RPMI7951 (cell line): ENCODE results near the gene LMOD3. TPM values are rescaled to one million over a fixed set of nuclear protein-coding genes. Genes with fewer than 3 reads are reported as not detected.

Experiments
- DNase-seq: peaks from one replicate; pipeline ENCODE4 v3.0.0-alpha.2; 2012; ENCODE audit warnings: low read depth
- total RNA-seq: library from RNA; depleted of rRNA; stranded (reverse); fragments of >200 nt; shearing (Covaris generic); gene quantifications from 2 replicates; pipeline ENCODE4 v1.2.3, GENCODE V29; 2014; rRNA removed

LMOD3 gene
- total RNA-seq, 1 experiment from 2014 or later, result not detected

GRCh38 chr3:69058947-69059224 is 63.5 kb downstream of the LMOD3 start:
- DNase-seq, result no peak

DNA sequence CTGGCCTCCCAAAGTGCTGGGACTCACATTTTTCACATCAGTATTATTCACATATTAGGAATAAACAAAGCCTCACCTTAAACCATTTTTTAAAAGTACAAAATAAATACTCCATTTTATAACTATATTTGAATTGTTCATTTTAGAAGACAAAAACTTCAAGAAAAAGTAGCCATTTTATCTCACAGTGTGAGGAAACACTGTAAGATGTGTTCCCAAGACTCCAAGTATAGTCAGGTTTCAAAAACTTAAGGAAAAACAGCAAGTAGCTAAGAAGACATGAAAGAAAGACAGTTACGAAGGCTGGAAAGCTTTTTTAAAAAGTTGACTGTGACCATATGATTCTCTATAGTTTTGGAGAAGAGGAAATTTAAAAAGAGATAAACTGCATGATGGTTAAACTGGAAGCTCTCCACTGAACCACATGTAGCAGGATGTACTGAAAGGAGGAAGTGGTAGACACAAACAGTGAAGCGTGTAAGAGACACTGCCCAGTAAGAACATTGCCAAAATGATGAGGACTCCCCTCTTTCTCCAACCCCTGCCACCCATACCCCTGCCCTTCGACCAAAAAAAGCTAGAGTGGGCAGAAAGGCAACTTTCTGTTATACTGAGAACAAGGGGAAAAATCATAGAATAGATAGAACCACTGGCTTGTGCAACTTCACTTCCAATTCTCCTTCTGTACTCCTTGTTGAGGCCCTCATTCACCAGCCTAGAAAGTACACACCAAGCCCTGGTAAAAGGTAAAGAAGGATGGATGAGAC is 64.0 kb downstream of the LMOD3 start:
- no peak for DNase-seq

Other genes starting within 250 kb of the LMOD3 start
- not detected in 2 replicates for gene TAFA4, start 190.0 kb downstream of the LMOD3 start, total RNA-seq
- gene EOGT, start 108.9 kb downstream of the LMOD3 start, total RNA-seq, result 41.7 and 43.0 TPM in 2 replicates
- gene TMF1, start 70.3 kb downstream of the LMOD3 start, total RNA-seq, result 22.7 and 27.3 TPM in 2 replicates
- 104 and 127 TPM in 2 replicates for gene UBA3, start 42.2 kb downstream of the LMOD3 start, total RNA-seq
- gene ARL6IP5, start 37.7 kb downstream of the LMOD3 start, total RNA-seq, result 167 and 175 TPM in 2 replicates